Hematopoietic multipotent progenitor cell treated with erythropoietin and hydrocortisone succinate and interleukin-3 and kit ligand, for 8 days (in vitro differentiated cells): Measurements from ENCODE around the gene MDP1.

Experiments
- DNase-seq: peaks from one replicate; pipeline ENCODE4 v3.0.0-alpha.2; 2015

MDP1 gene

DNA sequence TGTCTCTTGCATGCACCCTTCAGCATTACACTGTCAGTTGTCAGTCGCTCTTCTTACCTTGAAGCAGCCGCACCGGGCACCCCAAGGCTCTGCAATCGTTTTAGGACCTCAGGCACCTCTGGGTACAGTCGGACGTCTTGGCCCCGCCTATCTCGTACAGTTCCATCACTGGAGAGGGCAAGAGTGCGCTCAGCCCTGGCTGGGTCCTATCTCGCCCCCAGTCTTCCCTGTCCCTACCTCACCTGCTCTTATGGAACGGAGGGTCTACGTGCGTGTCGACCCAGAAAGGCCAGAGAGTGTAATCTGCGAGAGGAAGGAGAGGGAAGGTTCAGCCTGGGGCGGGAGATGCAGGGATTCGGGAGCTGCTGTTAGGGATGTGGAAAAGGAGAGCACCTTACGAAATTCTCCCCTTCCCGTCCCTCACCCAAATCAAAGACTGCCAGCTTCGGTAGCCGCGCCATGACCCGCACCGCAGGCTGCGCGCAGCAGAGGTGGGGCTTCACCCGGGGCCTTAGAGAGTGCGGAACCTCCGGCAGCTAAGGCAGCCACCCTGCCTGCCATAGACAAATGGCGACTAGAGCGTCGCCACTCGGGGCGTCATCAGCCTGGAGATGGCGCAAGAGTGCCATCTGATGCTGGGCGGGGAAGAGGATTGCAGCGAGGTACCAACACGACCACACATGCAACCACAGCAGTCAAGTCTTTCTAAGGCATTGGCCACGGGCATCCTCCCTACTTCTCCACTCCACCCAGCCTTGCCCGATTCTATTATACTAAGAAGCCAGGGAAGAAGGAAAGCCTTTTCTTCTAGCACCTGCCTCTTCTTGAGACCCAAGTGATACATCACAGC lies at the start of gene MDP1:
TSS of gene MDP1 (minus strand) at position 572 of the 850 bp plus-strand sequence. CDS start at position 461, 111 bp downstream.
- DNase-seq: peak; percentile 91

DNA sequence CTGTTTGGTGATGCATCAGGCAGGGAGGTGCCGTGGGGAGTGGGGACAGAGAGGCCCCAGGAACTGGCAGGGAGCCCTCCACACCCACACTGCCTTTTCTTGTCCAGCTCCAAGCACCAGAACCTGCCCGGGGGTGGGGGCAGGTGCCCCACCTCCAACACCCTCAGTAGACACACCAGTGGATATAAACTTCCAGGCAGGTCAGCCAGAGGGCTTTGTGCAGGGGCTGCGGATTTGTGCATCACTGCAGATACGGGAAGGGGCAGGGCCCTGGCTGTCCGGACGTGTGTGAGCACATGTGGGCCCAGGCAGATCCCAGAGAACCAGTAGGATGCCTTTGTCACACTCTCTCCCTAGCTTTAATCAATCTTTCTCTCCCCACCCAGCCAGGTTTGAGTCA lies 48.4 kb upstream of the MDP1 start:
- DNase-seq: no peak

DNA sequence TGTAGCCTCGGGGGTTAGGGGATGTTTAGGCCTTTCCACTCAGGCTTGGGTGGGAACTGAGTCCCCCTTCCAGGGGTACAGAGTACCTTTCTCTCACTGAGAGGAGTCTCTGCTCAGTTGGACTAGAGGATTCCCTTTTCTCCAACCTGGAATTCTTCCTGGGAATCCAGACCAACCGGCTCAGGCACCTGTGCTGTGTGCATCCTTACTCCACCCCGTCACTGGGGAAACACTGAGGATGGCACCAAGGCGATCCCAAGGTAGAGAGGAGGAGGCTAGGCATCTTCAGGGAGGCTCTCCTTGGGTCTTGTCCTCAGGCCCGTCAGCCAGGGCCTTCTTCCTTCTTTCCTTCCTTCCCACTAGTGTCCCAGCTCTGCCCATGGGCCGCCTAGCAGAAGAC lies 48.0 kb upstream of the MDP1 start:
- no peak for DNase-seq

DNA sequence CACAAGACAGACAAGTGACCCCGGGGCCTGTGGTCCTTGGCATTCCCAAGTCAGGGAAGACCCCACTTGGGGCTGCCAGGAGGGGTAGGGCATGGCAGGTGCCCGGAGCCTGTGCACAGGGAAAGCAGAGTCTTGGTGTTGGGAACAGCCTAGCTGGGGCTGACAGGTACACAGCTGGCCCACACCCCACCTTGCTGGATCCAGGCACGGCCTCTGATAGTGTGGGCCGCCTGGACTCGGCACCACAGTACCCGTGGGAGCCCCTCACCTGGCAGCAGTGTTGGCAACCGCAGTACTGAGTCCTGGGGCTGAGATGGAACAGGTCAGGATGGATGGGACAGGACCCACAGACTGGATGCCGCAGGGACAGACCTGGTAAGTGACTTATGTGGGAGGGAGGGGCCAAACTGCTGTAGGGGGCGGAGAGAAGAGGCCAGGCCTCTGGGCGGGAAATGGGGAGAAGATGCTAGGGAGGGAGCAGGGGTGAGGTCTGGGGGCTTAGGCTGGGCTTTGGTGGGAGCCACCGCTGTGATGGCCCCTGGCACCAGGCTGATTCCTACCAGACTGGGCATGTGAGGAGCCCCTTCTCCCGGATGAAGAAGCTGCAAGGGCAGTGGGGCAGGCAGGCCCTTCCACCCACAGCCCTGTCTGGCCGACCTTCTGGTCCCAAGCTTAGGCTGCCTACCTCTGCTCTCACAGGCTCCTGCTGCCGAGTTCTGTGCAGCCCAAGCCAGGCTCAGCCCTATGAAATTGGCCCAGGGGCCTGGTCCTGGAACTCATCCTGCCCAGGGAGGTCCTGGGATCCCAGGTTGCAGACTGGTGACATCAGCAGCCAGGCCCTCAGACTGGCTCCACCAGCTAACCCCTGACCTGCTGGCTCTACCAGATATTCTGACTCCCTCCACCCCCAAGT lies 47.2 kb upstream of the MDP1 start, which contains the start of gene TGM1:
TSS of gene TGM1 (minus strand) at position 357 of the 913 bp plus-strand sequence. CDS start 825 bp downstream, outside the sequence.
- DNase-seq: no peak

DNA sequence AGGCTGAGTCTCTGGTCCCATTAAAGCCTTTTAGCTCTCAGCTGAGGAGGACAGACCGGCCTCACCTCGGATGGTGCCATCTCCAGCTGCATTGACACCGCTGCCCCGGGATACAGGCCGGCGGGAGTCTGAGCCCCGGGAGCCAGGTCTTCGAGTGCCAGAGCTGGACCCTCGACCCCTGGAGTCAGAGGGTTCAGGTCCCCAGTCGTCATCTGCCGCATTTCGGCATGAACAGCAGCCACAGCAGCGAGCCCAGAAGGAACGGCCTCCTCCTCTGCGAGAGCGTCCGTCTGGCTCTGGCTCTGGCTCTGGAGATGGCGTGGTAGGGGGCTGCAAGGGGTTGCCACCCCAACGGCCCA lies 46.1 kb upstream of the MDP1 start:
- no peak for DNase-seq

DNA sequence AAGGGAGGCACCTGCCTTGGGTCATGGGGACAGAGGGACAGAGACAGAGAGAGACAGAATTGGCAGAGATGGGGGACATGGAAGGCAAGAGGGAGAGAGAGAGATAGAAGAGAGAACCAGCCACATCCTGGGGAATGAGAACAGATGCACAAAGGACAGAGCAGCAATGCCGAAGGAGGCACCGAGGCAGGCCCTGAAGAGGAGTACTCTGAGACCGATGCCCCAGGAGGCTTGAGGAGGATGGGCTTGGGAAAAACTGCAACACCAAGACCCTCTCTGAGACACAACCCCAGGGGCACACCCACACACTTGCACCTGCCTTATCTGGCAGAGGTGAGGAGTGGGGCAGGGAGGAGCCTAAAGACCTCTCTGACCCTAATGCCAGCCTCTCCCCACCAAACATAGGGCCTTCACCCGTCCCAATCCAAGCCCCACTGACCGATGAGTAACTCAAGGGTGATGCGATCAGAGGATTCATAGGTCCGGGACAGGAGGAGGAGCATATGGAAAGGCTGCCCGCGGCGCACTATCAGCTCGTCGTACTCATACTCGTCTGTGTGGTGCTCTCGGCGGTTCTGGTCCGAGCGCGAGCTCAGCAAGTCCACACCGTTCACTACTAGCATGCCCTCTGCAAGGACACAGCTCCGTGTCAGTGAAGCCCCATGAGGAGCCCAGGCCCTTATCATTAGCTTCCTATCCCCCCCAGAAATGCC lies 45.5 kb upstream of the MDP1 start:
- DNase-seq: no peak

DNA sequence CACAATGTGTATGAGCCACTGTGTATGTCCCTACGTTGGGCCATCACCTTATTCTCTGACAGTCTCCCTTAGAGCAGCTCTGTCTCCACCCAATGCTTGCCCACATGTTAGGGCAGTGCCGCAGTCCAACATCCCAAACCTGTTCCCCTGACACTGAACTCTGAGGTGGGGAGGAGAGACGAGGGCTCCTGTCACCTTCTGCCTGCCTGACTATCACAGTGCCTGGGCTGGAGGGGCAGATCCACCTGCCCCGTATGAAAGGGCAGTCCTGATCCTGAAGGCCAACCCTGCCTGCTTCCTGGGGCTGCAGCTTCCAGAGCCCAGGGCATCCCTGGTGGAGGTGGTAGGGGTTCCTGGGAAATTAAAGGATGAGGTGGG lies 44.9 kb upstream of the MDP1 start:
- DNase-seq: no peak

DNA sequence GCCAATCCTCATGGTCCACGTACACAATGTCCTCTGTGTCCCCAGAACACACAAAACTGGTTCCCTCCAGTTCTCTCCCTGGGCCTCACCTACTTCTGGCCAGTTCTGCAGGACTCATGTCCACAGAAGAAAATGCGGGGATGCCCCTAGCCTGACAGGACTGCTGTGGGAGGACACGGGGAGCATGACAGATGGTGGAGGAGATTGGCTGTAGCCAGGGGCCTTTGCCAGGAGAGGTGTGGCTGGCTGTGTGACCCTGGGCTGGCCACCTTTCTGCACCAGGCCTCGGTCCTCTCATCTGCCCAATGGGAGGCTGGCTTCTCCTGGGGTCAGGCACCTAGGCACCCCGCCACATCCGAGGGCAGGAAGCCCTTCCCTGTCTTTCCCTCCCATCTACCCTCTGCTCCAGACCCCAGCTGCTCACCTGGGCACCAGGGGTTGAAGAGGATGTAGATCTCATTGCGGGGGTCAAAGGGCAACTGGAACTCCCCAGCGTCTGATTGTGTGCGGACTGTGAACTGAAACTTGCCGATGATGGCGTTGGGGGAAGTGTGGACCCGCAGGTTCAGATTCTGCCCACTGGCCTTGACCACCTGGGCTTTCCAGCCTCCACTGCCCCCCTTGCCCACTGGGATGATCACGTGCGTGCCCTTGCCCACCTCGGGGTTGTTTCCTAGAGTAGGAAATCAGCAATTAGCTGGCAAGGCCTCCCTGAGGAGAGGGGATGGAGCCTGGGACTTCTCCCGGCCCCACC lies 44.3 kb upstream of the MDP1 start:
- DNase-seq: no peak

DNA sequence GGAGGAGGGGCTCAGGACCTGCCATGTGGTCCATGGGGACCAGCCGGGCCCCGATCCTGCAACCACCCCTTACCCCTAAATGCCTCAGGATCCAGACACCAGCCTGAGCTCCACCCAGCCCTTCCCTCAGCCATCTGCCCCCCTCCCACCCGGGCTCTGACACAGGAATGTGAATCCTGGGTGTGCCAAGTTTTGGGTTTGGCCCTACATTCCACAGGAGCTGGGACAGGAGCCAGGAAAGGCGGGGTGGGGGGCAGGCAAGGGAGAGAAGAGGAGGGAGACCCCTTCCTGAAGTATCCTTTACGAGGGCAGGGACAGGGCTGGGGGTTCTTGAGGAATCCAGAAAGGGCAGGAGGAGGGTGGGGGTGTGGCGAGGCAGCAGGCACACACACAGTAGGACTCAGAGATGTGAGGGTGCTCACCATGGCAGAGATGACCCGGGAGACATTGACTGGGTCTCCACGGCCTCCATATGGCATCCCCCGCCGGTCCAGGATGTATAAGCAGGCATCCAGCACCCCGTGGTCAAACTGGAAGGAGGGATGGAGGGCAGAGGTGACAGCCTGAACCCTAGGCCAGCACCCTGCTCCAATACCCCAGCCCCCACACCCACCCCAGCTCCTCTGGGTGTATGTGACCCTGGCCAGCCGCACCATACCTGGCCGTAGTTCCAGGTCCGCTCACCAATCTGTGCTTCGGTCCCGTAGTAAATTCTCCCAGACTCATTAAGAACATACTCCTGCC lies 43.6 kb upstream of the MDP1 start:
- DNase-seq: no peak

DNA sequence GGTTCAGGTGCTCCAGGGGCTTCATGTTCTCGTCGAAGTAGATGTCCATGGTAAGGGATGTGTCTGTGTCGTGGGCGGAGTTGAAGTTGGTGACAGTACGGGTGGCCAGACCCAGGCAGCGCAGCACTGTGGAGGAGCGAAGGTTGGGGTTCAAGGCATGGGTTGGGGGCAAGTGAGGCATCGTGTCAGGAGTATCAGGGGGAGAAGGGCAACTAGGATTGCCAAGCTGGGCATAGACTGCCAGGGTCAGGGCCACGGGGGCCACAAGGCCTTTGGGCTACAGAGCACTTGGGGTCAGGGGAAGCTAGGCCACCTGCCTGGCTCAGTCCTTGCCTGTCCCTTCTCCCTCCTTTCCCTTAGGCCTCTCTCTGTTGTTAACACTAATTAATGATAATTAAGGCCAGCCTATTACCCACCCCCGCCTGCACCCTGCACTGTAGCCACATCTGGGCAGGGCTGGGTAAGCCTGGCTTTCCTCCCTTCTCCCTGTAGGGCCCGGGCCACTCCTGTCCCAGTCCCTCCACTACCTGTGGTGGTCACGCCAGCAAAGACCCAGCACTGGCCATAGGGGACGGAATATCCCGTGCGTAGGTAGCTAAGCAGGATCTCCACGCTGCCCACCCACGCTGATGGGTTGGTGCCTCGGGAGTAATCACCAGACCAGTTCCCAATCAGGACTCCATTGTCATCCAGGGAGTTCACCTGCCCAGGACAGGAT lies 42.8 kb upstream of the MDP1 start:
- no peak for DNase-seq

DNA sequence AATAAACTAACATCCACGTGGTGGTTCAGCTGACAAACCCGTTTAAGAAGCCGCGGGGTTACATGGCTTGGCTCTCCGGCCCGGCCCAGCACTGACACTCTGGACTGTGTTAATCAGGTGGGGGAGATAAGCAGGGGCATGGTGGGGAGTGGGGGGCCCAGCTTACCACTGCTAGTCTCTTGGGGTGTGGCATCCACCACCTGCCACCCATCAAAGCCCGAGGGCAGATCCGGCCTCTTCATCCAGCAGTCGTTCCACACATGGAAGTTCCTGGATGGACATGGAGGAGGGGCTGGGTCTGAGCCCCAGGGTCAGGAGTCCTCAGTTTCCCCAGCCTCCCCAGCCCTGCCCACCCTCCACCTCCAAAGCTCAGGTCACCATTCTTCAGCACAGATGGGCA lies 42.3 kb upstream of the MDP1 start:
- DNase-seq: no peak

DNA sequence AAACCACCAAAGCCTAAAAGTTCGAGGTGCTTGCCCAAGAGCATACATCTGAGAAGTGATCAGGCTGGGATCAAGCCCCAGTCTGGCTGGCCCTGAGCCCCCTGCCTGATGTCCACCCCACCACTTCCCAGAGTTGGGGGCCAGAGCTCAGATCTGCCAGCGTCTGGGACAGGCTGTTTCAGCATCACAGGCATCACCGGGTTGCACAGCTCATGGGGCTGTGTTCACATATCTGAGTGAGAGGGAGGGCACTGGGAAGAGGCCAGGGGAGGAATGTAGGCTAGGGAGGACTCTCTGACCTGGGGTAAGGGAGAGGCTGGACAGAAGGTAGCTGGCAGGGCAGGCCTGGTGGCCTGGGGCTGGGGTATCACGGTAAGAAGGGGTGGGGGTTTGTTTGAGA lies 41.1 kb upstream of the MDP1 start:
- no peak for DNase-seq

DNA sequence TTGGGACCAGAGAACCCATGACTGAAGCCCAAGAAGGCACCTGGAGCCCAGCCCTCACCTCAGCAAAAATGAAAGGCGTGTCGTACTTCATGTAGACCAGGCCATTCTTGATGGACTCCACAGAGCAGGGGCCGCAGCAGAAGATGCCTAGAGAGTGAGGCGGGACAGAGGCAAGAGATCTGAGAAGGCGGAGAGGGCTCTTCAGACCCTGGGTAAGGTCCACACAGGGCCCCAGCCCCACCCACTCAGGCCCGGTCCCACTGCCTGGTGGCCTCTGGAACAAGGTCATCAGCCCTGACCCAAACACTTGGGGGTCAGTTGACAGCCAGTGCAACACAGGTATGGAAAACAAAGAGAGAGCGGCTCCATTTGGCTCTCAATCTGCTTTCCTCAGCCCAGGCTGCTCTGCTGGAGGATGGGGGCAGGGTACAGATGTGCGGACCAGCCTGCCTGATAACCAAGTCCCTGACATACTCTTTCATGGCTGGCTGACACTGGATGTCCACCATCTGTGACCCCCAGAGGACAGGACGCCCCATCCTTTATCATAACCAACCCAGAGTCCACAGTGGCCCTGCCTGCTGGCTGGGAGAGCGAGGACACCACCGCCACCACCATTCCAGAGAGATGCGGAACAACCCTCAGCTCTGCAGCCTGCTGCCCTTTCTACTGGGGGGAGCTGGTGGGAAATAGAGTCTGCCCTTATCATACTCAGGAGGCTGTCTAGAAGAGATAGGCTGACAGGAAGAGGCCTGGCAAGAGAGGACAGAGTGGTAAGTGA lies 40.3 kb upstream of the MDP1 start:
- peak; percentile 91 for DNase-seq

DNA sequence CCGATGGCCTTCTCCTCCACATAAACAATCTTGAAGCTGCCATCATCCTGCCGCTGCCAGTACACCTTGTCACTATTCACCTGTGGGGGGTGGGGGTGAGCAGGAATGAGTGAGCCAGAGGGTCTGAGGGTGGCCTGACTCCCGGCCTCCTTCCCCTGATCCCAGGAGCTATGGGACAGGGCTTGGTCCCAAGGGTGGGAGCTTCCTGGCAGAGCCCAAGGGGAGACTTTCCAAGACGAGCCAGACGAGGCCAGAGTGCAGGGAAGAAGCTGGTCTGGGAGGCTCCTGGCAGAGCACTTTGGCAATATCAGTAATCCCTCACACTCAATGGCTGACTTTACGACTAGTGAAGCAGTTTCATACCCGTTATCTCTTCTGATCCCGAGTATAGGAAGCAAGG lies 39.6 kb upstream of the MDP1 start:
- DNase-seq: no peak

DNA sequence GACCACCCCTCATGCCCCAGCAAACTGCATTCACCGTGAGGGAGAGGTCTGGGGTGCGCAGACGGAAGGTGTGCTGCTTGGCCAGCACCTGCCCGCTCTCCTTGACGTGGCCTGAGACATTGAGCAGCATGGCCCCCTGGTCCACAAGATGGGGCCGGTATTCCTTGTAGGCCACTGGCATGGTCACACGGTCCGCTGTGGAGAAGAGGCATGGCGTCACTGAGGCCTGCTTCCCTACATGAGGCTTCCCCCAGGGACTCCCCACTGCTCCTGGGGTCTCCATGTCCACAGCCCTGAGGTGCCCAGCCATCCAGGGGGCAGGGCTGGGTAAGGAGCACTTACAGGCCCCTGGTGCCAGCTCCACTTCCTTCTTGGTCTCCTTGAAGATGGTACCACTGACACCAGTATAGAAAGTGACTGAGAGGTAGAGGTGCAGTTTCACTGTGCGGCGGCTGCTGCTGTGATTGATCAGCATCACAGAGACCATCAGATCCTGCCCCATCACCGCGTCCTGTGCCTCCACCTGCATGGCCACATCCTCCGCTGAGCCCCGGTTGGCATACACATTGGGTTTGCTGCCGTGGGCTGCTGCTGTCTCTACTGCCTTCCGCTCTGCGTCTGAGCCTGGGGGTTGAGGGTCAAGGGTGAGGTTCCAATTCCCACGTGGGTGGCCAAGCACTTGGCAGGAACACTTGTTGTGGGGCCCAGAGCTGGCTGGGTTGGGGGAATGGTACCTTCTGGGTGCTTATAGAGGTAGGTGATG lies 38.9 kb upstream of the MDP1 start:
- no peak for DNase-seq

DNA sequence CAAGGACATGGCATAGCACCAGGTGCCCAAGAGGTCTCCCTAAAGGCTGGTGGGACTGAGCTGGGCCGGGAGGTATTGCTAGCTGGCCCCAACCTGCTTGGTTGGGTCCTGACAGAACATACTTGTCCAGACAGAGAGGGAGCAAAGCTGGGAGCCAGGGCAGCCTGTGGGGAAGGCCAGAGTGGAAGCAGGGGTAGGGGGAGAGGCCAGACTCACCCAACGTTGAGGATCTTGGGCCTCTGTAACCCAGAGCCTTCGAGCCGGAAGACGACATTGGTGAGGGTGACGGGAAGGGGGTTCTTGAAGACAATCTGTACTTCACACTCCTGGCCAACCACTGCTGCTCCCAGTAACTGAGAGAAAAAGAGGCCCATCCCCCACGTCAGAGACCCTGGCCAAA lies 38.1 kb upstream of the MDP1 start:
- DNase-seq: no peak

DNA sequence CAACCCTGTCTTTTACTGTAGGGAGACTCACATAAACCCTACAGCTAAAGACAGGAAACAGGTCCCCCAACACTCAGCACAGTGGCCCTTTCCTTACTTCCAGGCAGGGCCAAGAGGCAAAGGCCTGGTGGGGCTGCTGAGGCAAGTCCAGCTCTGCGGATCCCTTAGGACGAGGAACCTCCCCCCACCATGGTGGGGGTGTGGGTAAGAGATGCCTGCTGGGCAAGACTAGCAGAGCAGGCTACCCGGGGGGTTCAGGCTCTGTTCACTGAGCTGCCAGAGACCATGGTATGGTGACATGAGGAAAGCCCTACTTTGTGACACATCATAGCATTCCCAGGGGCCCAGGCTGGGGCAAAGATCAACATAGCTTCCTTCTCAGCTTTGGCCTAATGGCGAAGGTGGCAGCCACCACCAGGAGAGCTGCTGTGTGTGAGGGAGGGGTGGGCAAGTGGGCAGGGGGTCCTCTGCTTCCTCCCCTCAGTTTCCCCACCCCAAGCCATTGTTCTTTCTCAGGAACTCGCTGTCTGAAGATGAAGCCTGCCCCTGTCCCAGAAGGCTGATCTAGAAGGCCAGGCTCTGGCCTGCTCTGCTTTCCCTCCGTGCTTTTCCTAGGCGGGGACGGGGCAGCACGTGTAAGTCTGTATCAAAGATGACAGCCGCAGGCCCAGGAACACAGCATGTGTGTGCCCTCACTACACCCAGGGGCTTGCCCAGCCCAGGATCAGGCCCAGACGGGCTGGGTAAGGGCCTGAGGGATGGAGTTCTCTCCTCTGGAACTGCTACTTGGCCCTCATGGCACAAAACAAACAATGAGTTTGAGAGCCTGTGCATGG lies 36.6 kb upstream of the MDP1 start:
- DNase-seq: no peak

DNA sequence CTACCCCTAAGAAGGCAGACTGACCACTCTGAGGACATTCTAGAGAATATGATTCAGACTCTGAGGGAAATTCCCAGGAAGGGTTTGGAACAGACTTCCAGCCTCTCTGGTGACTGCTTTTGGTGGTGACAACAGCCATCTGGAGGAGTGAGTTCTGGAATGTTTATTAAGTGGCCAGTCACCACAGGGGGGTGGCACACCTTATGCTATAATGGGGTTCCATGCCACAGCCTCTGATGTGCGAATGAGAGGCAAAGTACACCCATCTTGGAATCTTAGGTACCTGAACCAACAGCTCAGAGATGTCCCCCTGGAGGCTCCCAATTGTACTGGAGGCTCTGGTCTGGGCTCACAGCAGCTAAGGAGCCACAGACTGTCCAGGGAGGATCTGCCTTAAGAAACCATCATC lies 36.0 kb upstream of the MDP1 start:
- DNase-seq: no peak

DNA sequence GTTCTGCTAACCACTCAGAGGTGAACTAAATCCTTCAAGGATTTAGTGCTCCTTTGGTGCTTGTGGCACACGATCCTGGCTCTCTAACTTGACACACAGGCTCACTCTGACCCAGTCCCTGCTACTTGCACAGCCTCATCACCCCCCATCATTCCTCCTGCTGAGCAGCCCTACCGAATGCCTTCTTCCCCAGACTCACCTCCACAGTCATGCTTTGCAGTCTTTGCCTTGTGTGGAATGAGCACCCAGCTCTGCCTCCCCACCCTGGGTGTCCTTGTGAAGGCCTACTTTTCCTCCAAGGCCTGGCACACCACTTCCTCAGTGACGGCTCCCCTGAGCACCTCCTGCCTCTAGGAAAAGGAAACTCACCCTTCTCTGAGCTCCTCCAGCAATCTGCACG lies 34.5 kb upstream of the MDP1 start:
- no peak for DNase-seq
